T47D (cell line): ENCODE measurements around the gene BABAM2.

ENCODE experiments used
- DNase-seq, 2 experiments: peaks; one replicate each; pipeline versions ENCODE4 v3.0.0 to v3.0.0-alpha.2; 2011 to 2012; ENCODE audit warnings: low read depth in 1 of 2, low spot score in 1 of 2
- JUND ChIP-seq: IDR thresholded peaks from 2 replicates; pipeline ENCODE4 v1.6.1; 2012; ENCODE audit warnings: low read depth
- in situ Hi-C: cut with HindIII; loops from 2 replicates; pipeline ENCODE4 v1.10.0; 2016; ENCODE audit warnings: low sequenced_read_pairs, low pct_unique_long_range_greater_than_20kb

BABAM2 gene

DNA sequence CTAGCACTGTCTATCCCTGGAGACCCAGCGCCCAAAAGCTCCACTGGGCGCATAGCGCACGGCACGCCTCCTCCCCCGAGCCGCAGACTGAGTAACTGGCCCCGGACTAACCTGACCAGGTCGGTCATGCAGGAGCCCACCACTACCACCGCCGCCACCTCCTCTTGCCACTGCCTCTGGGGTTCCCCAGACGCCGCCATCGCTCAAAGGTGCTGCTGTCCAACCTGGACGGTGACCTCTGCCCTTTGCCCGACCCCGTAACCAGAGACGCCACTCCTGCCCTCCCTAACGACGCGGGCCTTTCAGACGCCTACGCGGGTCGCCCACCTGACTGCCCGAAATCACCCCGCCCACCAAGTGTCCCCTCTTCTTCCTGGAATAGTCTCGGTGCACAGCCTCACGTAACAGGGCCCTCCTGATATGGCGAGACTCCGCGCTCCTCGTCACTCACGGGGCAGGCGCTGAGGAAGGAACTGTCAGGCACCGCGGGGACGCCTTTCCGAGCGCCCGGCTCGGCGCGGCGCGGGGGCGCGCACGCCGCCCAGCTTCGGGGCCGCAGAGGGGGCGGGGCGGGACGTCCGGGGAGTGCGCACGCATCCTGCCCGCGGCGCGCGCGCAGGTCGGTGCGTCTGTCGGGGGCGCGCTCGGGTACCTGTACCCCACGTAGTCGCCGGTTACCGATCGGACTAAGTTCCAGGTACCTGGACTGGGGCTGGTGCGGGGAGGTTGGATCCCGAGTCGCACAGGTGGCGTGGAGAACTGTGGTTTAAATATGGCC is at the start of gene BABAM2, which contains the start of gene RBKS:
BABAM2 (plus strand) TSS at position 584 of the 778 bp plus-strand sequence. CDS start 3,828 bp downstream, outside the sequence.
RBKS (minus strand) TSS at position 242 of the 778 bp plus-strand sequence; CDS start at position 200, 42 bp downstream.
- peak; percentile 78 to 88 for DNase-seq
- in situ Hi-C loops = no loop called here
- no peak for TF ChIP-seq JUND

DNA sequence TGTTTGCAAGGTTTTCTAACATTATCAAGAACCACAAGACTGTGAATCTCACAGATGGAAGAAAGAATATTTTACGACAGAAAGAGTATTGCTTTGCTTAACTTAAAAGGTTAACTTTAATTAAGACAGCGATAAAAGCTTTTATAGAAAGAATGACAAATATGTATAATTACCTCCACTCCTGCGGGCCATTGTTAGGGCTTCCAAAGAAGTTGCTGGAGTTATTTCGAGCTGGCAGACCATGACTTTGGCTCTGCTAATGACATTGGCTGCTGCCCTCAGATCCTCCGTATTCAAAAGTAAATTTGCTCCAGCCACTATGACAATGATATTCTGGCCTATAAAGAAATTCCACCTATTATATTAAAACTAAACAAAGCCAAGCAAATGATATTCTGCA is 47.6 kb upstream of the BABAM2 start:
- in situ Hi-C loops = no loop called here
- DNase-seq = no peak
- TF ChIP-seq JUND = no peak

DNA sequence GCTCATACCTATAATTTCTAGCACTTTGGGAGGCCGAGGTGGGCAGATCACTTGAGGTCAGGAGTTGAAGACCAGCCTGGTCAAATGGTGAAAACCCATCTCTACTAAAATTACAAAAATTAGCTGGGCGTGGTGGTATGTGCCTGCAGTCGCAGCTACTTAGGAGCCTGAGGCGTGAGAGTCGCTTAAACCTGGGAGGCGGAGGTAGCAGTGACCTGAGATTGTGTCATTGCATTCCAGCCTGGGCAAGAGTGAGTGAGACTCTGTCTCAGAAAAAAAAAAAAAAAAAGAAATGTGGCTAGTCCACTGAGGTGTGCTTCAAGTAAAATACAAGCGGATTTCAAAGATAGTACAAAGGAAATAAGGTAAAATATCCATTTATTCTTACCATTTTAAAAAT is 46.5 kb upstream of the BABAM2 start:
- no peak for TF ChIP-seq JUND
- in situ Hi-C loops = no loop called here
- no peak for DNase-seq

DNA sequence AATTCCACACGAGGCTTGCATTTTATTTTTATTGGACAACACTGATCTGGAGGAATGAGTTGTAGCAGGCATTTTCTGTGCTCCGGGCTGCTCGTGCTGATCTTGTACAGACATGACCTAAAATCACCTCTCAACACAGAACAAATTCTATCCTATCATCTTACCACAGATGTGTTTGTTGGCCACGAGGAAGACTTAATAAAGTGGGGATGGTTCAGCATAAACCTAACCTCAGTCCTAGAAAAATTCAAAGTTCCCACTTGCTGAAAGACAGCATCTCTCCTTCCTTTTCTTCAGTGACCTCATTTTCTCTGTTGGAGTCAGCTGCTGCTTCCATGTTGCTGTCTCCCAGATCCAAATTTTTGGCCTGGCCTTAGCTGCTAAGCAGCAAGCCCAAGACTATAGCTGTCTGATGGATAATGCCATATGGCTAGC is 45.7 kb upstream of the BABAM2 start:
- in situ Hi-C loops = no loop called here
- no peak for DNase-seq
- no peak for TF ChIP-seq JUND

DNA sequence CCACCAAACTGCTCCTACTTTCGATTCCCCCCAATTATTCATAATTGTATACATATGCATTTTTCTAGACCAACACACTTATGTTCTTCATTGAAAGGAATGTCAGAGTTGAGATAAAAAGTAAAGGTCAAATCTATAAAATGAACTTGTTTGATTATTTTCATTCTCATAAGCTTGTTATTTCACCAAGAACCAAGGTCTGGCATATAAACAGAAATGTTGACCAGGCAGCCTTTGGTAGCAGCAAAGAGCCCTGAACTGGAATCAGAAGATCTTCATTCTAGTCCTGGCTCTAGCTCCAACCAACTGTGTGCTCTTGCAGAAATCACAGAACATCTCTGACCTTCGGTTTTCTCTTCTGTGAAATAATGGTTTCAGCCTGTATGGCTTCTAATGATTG is 43.2 kb upstream of the BABAM2 start:
- no peak for DNase-seq

DNA sequence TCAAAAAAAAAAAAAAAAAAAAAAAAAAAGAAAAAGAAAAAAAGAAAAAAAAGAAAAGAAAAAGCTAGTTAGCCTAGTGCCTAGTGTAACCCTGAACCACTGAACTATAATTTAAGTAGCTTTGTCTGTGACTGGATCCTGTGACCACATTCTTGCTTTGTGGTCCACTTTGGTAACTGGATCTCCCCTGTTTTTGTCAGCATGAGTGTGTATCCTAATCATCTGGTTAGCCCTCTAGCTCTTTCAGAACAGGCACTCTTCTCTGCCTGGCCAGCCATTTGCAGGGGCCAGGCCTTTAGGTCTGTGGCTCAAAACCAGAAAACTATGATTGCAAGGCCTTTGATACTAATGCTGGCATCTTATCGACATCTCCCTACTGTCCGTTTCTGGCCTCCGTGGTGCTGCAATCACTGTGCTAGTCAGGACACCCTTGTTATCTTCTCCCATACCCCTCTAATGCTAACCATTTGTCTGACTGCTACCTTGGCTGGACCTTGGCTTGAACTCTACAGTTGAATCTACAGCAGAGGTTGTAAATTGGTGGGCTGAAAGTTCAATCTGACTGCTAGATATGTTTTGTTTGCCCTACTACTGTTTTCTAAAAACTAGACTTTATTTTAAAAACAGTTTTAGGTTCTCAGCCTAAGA is 40.8 kb upstream of the BABAM2 start:
- DNase-seq = no peak
- TF ChIP-seq JUND = no peak

More for the DNA sequence above, 43.2 kb upstream of the BABAM2 start:
- in situ Hi-C loops = no loop called here
- no peak for TF ChIP-seq JUND

DNA sequence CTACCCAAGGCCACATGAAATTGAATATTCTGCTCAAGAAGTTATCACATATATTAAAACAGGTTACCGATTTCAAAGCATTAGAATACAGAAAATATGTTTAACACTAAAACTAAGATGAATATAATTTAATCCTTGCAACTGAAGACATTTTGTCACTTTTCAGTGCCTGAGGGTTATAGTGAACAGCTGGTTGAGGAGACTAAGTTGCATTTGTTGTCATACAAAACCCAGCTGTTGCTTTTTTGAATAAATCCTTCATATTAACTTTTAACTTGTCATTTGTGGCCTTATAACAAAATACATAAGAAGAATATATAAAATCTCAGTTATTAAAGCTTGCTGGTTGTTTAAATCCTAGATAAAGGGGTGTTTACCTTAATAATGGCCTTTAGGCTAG is 37.8 kb upstream of the BABAM2 start:
- in situ Hi-C loops = no loop called here
- DNase-seq = no peak
- TF ChIP-seq JUND = no peak

More for the DNA sequence above, 40.8 kb upstream of the BABAM2 start:
- in situ Hi-C loops = no loop called here

DNA sequence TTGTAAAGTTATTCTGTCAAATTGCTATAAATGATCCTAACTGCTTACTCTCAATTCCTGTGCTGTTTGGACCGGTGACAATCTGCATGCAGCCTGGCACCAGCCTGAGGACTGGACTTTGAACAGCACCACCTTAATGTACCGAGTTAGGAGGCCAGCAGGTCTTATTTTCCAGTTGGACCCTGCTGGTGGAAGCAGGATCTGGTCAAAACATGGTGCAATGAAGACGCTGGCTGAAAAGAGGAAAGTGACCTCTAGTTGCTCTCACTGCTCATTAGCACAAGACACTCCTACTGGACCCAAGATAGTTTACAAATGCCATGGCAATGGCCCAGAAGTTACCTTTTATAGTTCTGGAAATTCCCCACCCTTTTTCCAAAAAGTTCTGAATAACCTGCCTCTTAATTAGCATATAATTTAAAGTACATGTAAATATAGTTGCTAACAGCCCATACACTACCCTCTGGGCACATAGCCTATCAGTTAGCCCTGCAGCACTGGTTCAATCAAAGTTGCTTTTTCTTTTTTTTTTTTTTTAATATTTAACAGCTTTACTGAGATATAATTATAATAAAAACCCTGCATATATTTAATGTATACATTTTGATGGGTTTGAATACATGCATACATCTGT is 36.2 kb upstream of the BABAM2 start:
- in situ Hi-C loops = no loop called here
- no peak for DNase-seq
- no peak for TF ChIP-seq JUND

DNA sequence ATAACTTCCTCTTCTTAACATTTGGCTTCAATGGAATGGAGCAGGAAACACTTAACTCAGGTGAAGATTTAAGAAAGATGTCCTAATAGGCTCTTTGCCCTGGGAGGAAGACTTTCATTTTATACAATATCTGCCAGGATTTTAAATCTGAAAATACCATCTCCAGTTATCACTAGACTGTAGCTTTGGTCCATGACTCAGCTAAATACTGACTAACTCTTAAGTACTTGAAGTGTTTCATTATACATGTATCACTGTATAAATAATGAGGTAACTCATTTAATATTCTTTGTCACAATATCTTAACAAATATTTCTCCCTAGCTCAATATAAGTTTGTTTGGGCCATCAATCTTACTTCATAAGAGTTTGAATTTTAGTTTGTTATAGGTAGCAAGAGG is 35.1 kb upstream of the BABAM2 start:
- in situ Hi-C loops = no loop called here
- DNase-seq = no peak
- no peak for TF ChIP-seq JUND

DNA sequence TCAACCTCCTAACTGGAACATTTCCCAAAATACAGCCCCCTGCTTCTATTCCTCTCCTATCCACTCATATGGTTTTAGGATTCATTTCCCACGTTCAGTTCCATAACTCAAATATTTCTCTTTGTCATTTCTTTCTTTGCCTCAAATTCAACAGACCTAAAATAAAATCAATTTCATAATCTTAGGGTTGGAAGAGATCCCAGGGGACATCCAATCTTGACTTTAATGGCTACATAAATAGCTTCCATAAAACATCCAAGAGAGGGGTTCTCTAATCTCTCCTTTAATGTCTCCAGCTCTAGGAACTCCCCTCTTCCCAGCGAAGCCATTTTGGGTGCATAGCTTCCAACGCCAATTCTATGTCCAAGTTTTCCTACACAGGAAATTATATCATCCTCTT is 34.1 kb upstream of the BABAM2 start:
- in situ Hi-C loops = no loop called here
- no peak for TF ChIP-seq JUND
- no peak for DNase-seq

DNA sequence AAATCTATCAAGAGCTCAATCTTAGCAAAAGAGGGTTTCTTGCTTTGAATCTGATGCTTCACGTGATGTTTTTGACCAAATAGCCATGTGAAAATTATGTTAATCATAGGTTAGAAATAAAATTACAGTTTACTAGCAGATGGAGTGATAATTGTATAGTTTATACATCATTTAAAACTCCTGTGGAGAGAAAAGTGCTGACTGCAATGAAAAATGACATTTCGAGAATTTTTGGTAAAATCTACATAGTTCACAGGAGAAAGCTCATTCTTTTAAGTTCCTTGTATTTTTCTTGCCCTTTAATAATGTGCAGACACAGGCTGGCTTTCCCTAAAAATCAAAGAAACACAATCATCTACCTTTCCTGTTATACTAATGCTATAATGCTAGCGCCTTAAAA is 33.6 kb upstream of the BABAM2 start:
- in situ Hi-C loops = no loop called here
- DNase-seq = no peak
- no peak for TF ChIP-seq JUND

DNA sequence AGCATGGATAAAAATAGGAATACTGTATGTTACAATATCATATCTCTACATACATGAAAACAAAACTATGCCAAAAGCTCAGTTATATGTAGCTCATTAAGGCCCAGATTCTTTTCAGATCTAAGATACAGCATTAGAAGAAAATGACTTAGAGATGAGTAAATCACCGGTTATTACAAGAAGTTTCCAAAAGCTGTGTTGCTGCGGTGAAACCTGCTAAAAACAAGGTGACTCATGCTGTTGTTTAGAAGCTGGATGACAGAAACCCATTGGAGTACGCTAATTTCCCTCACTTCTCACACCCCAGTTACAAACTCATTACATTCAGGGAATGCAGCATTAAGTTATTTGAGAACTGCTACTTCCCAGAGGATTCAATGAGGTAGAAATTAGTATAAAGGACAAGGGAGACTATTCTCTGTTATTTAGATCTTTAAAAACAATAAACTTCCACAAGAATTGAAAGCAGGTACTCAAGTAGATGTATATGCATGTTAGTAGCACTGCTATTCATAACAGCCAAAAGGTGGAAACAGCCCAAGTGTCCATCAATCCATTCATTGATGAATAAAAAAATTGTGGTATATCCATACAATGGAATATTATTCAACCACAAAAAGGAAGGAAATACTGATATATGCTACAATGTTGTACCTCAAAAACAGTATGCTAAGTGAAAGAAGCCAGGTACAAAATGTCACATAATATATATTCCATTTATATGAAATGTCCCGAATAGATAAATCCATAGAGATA is 32.9 kb upstream of the BABAM2 start:
- no peak for TF ChIP-seq JUND
- in situ Hi-C loops = no loop called here
- DNase-seq = no peak
